HepG2 (cell line): ENCODE measurements around the gene OSCP1. TPM values are rescaled to one million over a fixed set of nuclear protein-coding genes. Genes with fewer than 3 reads are reported as not detected.

Source experiments
- MXD4 ChIP-seq: IDR thresholded peaks from 2 replicates; pipeline ENCODE4 v1.6.1; 2016; ENCODE audit warnings: mild to moderate bottlenecking, missing biosample characterization, missing genetic modification reagents
- NR0B2 ChIP-seq: sonication (generic); formaldehyde crosslinking; IDR thresholded peaks from 2 replicates; pipeline ENCODE4 v1.4.0; 2020; ENCODE audit warnings: mild to moderate bottlenecking, missing genetic modification reagents
- PRDM4 ChIP-seq: sonication (generic); formaldehyde crosslinking; IDR thresholded peaks from 2 replicates; pipeline ENCODE4 v1.9.0; 2021; ENCODE audit warnings: missing genetic modification reagents, borderline replicate concordance
- SNAPC4 ChIP-seq: sonication (generic); formaldehyde crosslinking; IDR thresholded peaks from 2 replicates; pipeline ENCODE4 v1.4.0; 2020; ENCODE audit warnings: mild to moderate bottlenecking, missing genetic modification reagents
- UBTF ChIP-seq: sonication (generic); formaldehyde crosslinking; IDR thresholded peaks from 2 replicates; pipeline ENCODE4 v1.4.0; 2020; ENCODE audit warnings: mild to moderate bottlenecking, missing genetic modification reagents
- ZNF230 ChIP-seq: sonication (generic); formaldehyde crosslinking; IDR thresholded peaks from 2 replicates; pipeline ENCODE4 v1.4.0; 2020; ENCODE audit warnings: mild to moderate bottlenecking, missing genetic modification reagents
- ZNF30 ChIP-seq: sonication (generic); formaldehyde crosslinking; IDR thresholded peaks from 2 replicates; pipeline ENCODE4 v1.5.0; 2020; ENCODE audit warnings: mild to moderate bottlenecking, missing genetic modification reagents
- ZNF446 ChIP-seq: sonication (generic); formaldehyde crosslinking; IDR thresholded peaks from 2 replicates; pipeline ENCODE4 v1.5.0; 2020; ENCODE audit warnings: mild to moderate bottlenecking, missing genetic modification reagents
- ZNF557 ChIP-seq: sonication (generic); formaldehyde crosslinking; IDR thresholded peaks from 2 replicates; pipeline ENCODE4 v1.4.0; 2020; ENCODE audit warnings: missing genetic modification reagents
- ZNF576 ChIP-seq: sonication (generic); formaldehyde crosslinking; IDR thresholded peaks from 2 replicates; pipeline ENCODE4 v1.4.0; 2020; ENCODE audit warnings: mild to moderate bottlenecking, missing genetic modification reagents
- ZNF781 ChIP-seq: sonication (generic); formaldehyde crosslinking; IDR thresholded peaks from 2 replicates; pipeline ENCODE4 v1.5.1; 2020; ENCODE audit warnings: borderline replicate concordance, mild to moderate bottlenecking, missing genetic modification reagents; ENCODE audit errors: not compliant biosample characterization
- polyA plus RNA-seq, 8 experiments: library from polyadenylated mRNA; depleted of rRNA in 3 of 8; stranded (reverse) in 7 of 8; unstranded in 1 of 8; fragments of >200 nt; fragmentation: Illumina TruSeq in 4 of 8; extraction: Trizol in 4 of 8; gene quantifications; 2 replicates each; pipeline versions ENCODE4 v1.2.1 to v1.2.3, GENCODE V29; 2011 to 2016; ENCODE audit warnings: low read depth in 4 of 8, missing spikeins in 1 of 8, mixed read lengths in 1 of 8; ENCODE audit not compliant: insufficient read depth in 1 of 8
- total RNA-seq, 5 experiments: library from RNA; depleted of rRNA; stranded (reverse); fragments of >200 nt; fragmentation: Illumina TruSeq; extraction: Trizol; gene quantifications; 2 replicates each; pipeline ENCODE4 v1.2.3, GENCODE V29; 2016; ENCODE audit warnings: low read depth in 1 of 5
- TF ChIP-seq, protein P1 (sequence below): sonication (generic); formaldehyde crosslinking; IDR thresholded peaks from 2 replicates; pipeline ENCODE4 v1.4.0; 2020; ENCODE audit warnings: missing genetic modification reagents

The OSCP1 gene
- total and polyA plus RNA-seq, 2 of the 13 experiments (the other 11 are each of a cell fraction or from before 2014, with no cell fraction given), result 0.60 to 0.84 TPM

GRCh38 chr1:36397378-36398230 lies 52.6 kb downstream of the OSCP1 start, which contains the start of gene LSM10 (continued):
- peak; percentile 89 for TF ChIP-seq UBTF (CRISPR knock-in tag)
- TF ChIP-seq ZNF576 (CRISPR knock-in tag), result no peak
- 0 out of 2 replicates have a peak, but pooled peaks have one; percentile 56 for TF ChIP-seq ZNF557 (CRISPR knock-in tag)
- TF ChIP-seq, protein P1, sequence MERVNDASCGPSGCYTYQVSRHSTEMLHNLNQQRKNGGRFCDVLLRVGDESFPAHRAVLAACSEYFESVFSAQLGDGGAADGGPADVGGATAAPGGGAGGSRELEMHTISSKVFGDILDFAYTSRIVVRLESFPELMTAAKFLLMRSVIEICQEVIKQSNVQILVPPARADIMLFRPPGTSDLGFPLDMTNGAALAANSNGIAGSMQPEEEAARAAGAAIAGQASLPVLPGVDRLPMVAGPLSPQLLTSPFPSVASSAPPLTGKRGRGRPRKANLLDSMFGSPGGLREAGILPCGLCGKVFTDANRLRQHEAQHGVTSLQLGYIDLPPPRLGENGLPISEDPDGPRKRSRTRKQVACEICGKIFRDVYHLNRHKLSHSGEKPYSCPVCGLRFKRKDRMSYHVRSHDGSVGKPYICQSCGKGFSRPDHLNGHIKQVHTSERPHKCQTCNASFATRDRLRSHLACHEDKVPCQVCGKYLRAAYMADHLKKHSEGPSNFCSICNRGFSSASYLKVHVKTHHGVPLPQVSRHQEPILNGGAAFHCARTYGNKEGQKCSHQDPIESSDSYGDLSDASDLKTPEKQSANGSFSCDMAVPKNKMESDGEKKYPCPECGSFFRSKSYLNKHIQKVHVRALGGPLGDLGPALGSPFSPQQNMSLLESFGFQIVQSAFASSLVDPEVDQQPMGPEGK, result 0 out of 2 replicates have a peak, but pooled peaks have one; percentile 18
- TF ChIP-seq ZNF30, result 0 out of 2 replicates have a peak, but pooled peaks have one; percentile 81
- TF ChIP-seq MXD4 (CRISPR knock-in tag), result peak; percentile 90
- peak; percentile 52; the same call in 1 of the 2 replicates for TF ChIP-seq NR0B2 (CRISPR knock-in tag)
- TF ChIP-seq ZNF446, result no peak
- 0 out of 2 replicates have a peak, but pooled peaks have one; percentile 63 for TF ChIP-seq SNAPC4 (CRISPR knock-in tag)
- no peak for TF ChIP-seq PRDM4 (CRISPR knock-in tag)
- peak; percentile 75 for TF ChIP-seq ZNF781 (CRISPR knock-in tag)
- TF ChIP-seq ZNF230, result 0 out of 2 replicates have a peak, but pooled peaks have one; percentile 31
